ENCODE measurements around the gene RALBP1. TPM values are rescaled to one million over a fixed set of nuclear protein-coding genes. Genes with fewer than 3 reads are reported as not detected.

RALBP1 gene
- total RNA-seq, 4 donors from 2014 or later, result 18.8 to 67.8 (median 30.0) TPM

- Histone ChIP-seq H3K4me3 (no peak overlapping the region), H3K27ac (no peak overlapping the region), H3K36me3 (no peaks in the 10 kb centered on the region), H3K27me3 (no peaks in the 10 kb centered on the region), H3K4me1 (no peaks in the 10 kb centered on the region), H3K9me3 (no peaks in the 10 kb centered on the region)
- no peak for DNase-seq
- no peak for TF ChIP-seq CTCF (IDR thresholded peaks at IDR 0.05)
- TF ChIP-seq POLR2A (IDR thresholded peaks at IDR 0.05), result no peak
- intact Hi-C loops (cut with DNase I; ENCODE audit: low total_unique reads), result no loop called here
Measured at GRCh38 chr18:9531791-9532410, 56.6 kb downstream of the RALBP1 start.

GRCh38 chr18:9534844-9535243 lies 59.5 kb downstream of the RALBP1 start:
- no peak for TF ChIP-seq POLR2A (IDR thresholded peaks at IDR 0.05)
- TF ChIP-seq CTCF (IDR thresholded peaks at IDR 0.05), result no peak
- Histone ChIP-seq H3K4me1 (no peaks in the 10 kb centered on the region), H3K9me3 (no peaks in the 10 kb centered on the region), H3K27ac (peak overlapping the region in 1 of 2 donors; percentile 12), H3K36me3 (no peaks in the 10 kb centered on the region), H3K4me3 (no peak overlapping the region), H3K27me3 (no peaks in the 10 kb centered on the region)
- DNase-seq, result no peak
- intact Hi-C loops (cut with DNase I; ENCODE audit: low total_unique reads), result no loop called here

GRCh38 chr18:9535430-9535991 lies 60.2 kb downstream of the RALBP1 start:
- H3K27ac ChIP-seq, result peak overlapping the region; percentile 49 to 55
- peak overlapping the region in 1 of 2 donors; percentile 11 for H3K4me3 ChIP-seq
- no peaks in the 10 kb centered on the region for H3K36me3 ChIP-seq
- peak; percentile 28 to 37 for DNase-seq
- H3K27me3 ChIP-seq, result no peaks in the 10 kb centered on the region
- intact Hi-C loops (cut with DNase I; ENCODE audit: low total_unique reads), result no loop called here
- no peaks in the 10 kb centered on the region for H3K4me1 ChIP-seq
- no peaks in the 10 kb centered on the region for H3K9me3 ChIP-seq
- TF ChIP-seq POLR2A (IDR thresholded peaks at IDR 0.05), result no peak
- TF ChIP-seq CTCF (IDR thresholded peaks at IDR 0.05), result no peak

- intact Hi-C loops (cut with DNase I; ENCODE audit: low total_unique reads), result no loop called here
- Histone ChIP-seq H3K4me3 (no peak overlapping the region), H3K36me3 (no peaks in the 10 kb centered on the region), H3K27ac (peak overlapping the region in 1 of 2 donors; percentile 49), H3K27me3 (no peaks in the 10 kb centered on the region), H3K9me3 (no peaks in the 10 kb centered on the region), H3K4me1 (no peaks in the 10 kb centered on the region)
- TF ChIP-seq CTCF (IDR thresholded peaks at IDR 0.05) (no peak), POLR2A (IDR thresholded peaks at IDR 0.05) (no peak)
- DNase-seq, result no peak
Measured at GRCh38 chr18:9536354-9537152, 61.2 kb downstream of the RALBP1 start.

GRCh38 chr18:9537677-9538076 lies 62.4 kb downstream of the RALBP1 start:
- no peak overlapping the region for H3K4me3 ChIP-seq
- intact Hi-C loops (cut with DNase I; ENCODE audit: low total_unique reads), result no loop called here
- TF ChIP-seq POLR2A (IDR thresholded peaks at IDR 0.05) (no peak), CTCF (IDR thresholded peaks at IDR 0.05) (no peak)
- H3K9me3 ChIP-seq, result no peaks in the 10 kb centered on the region
- DNase-seq, result no peak
- H3K36me3 ChIP-seq, result no peaks in the 10 kb centered on the region
- no peak overlapping the region for H3K27ac ChIP-seq
- H3K4me1 ChIP-seq, result no peaks in the 10 kb centered on the region
- no peaks in the 10 kb centered on the region for H3K27me3 ChIP-seq
